Gastrocnemius medialis (tissue), 4 donors: Measurements from ENCODE around the gene C10orf71.

Experiments used
- CTCF ChIP-seq, 5 experiments: fragments of 450-650 bp in 3 of 5; fragments of 200-600 bp in 2 of 5; sonication (generic) in 2 of 5; IDR thresholded peaks in 4 of 5; conservative IDR thresholded peaks in 1 of 5; 1 replicate in 4 of 5; 2 replicates in 1 of 5; pipeline ENCODE4 v1.5.1; 2016 to 2019; ENCODE audit warnings: antibody characterized with exemption in 5 of 5, mild to moderate bottlenecking in 3 of 5, moderate library complexity in 3 of 5
- POLR2A ChIP-seq, 2 donors: fragments of 450-650 bp; IDR thresholded peaks; one replicate each; pipeline ENCODE4 v1.6.1; 2017; ENCODE audit warnings: antibody characterized with exemption in 2 of 2, mild to moderate bottlenecking in 2 of 2, moderate library complexity in 2 of 2

DNA sequence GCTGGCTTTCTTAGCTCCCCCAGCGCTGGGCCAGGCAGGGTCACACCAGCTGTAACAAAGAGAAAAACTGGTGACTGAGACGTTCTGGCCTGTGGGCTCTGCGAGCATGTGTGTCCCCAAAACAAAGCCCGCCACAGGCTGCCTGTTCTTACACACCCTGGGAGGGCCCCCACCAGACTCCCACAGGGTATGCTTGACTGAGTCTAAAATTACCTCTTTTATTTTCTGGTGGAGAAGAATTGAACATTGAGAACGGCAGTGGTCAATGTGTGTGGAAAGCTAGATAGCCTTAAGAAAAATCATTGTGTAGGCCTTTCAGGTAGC is 808 bp downstream of the C10orf71 start:
- TF ChIP-seq CTCF (IDR thresholded peaks at IDR 0.05 in 4 of 5, conservative IDR thresholded peaks at IDR 0.05 in 1 of 5): no peak
- TF ChIP-seq POLR2A (IDR thresholded peaks at IDR 0.05): no peak
